ENCODE measurements around the gene OPCML.

GRCh38 chr11:133346137-133346536 lies 186.2 kb downstream of the OPCML start:
- no peak for TF ChIP-seq EZH2 (IDR thresholded peaks at IDR 0.05; ENCODE audit: low read depth, unreplicated experiment)
- no peak for TF ChIP-seq CTCF (conservative IDR thresholded peaks at IDR 0.05; ENCODE audit: low read depth in 2 of 2)
- TF ChIP-seq, protein P1, sequence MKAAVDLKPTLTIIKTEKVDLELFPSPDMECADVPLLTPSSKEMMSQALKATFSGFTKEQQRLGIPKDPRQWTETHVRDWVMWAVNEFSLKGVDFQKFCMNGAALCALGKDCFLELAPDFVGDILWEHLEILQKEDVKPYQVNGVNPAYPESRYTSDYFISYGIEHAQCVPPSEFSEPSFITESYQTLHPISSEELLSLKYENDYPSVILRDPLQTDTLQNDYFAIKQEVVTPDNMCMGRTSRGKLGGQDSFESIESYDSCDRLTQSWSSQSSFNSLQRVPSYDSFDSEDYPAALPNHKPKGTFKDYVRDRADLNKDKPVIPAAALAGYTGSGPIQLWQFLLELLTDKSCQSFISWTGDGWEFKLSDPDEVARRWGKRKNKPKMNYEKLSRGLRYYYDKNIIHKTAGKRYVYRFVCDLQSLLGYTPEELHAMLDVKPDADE (IDR thresholded peaks at IDR 0.05): no peak
- TF ChIP-seq EZH2phosphoT487 (IDR thresholded peaks at IDR 0.05; ENCODE audit: unreplicated experiment): no peak
- no peak for TF ChIP-seq REST (IDR thresholded peaks at IDR 0.05; ENCODE audit: unreplicated experiment)

All from GM23338 (cell line).